HCT116 (cell line): ENCODE results near the gene STRAP.

Source experiments
- POLR2AphosphoS5 ChIP-seq: IDR thresholded peaks from 2 replicates; pipeline ENCODE4 v1.6.1; 2011; ENCODE audit warnings: mild to moderate bottlenecking, low read depth, low read length, moderate library complexity
- ZNF274 ChIP-seq: fragments of 200-500 bp; sonication (Bioruptor generic); IDR thresholded peaks from 2 replicates; pipeline ENCODE4 v1.6.1; 2014; ENCODE audit warnings: mild to moderate bottlenecking, low read depth, low read length, inconsistent platforms
- TF ChIP-seq, protein P1 (sequence below): IDR thresholded peaks from 2 replicates; pipeline ENCODE4 v1.6.1; 2012
- TF ChIP-seq, protein P2 (sequence below), 3 experiments: fragments of 200-600 bp in 1 of 3; sonication (generic) in 1 of 3; IDR thresholded peaks in 2 of 3; conservative IDR thresholded peaks in 1 of 3; 2 replicates each; pipeline ENCODE4 v1.5.1; 2012 to 2017; ENCODE audit warnings: low read depth in 2 of 3, low read length in 2 of 3, antibody characterized with exemption in 1 of 3, borderline replicate concordance in 1 of 3, control low read depth in 1 of 3, mild to moderate bottlenecking in 1 of 3, mixed read lengths in 1 of 3, mixed run types in 1 of 3, moderate library complexity in 1 of 3; ENCODE audit not compliant: insufficient read depth in 1 of 3

DNA sequence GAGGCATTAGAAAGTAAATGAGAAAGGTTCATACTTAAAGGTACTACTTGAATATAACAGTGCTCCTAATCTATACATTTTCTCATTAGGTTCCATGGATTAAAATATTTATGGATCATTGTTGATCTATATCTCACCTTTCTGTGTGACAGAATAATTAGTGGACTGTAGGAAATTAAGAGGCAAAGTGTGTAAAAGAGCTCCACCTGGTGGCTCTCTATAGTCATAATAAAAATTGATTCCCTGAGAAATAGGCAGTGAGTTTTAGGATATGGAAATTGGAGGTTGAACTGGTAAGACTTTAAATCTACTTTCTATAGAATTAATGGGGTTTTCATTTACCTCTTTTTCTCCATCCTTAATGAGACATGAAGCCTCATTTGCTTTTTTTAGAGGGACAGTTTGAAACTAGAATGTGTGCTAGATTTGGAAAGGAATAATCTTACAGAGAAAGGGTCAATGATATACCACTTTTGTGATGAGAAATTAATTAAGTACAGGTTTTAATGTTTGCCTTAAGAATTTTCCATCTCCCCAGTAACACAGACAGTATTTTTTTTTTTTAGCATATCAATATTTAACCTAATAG is 17.2 kb downstream of the STRAP start:
- no peak for TF ChIP-seq POLR2AphosphoS5
- TF ChIP-seq, protein P1, sequence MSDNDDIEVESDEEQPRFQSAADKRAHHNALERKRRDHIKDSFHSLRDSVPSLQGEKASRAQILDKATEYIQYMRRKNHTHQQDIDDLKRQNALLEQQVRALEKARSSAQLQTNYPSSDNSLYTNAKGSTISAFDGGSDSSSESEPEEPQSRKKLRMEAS: no peak
- TF ChIP-seq ZNF274: no peak
- TF ChIP-seq, protein P2, sequence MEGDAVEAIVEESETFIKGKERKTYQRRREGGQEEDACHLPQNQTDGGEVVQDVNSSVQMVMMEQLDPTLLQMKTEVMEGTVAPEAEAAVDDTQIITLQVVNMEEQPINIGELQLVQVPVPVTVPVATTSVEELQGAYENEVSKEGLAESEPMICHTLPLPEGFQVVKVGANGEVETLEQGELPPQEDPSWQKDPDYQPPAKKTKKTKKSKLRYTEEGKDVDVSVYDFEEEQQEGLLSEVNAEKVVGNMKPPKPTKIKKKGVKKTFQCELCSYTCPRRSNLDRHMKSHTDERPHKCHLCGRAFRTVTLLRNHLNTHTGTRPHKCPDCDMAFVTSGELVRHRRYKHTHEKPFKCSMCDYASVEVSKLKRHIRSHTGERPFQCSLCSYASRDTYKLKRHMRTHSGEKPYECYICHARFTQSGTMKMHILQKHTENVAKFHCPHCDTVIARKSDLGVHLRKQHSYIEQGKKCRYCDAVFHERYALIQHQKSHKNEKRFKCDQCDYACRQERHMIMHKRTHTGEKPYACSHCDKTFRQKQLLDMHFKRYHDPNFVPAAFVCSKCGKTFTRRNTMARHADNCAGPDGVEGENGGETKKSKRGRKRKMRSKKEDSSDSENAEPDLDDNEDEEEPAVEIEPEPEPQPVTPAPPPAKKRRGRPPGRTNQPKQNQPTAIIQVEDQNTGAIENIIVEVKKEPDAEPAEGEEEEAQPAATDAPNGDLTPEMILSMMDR (IDR thresholded peaks at IDR 0.05 in 2 of 3, conservative IDR thresholded peaks at IDR 0.05 in 1 of 3; ENCODE audit: borderline replicate concordance in 1 of 3, insufficient read depth in 1 of 3, low read depth in 2 of 3, low read length in 2 of 3): peak; percentile 43 to 79 (median 54); a peak in 5 of 6 replicates
